Gastroesophageal sphincter (tissue), 4 donors: ENCODE measurements around the gene STIL. TPM values are rescaled to one million over a fixed set of nuclear protein-coding genes. Genes with fewer than 3 reads are reported as not detected.

Experiments used
- ATAC-seq: fragments of 150-250 bp; one replicate; pipeline ENCODE4 v1.9.1; 2016; ENCODE audit warnings: mild to moderate bottlenecking, moderate library complexity
- H3K27ac ChIP-seq, 4 donors: fragments of 200-600 bp; sonication (generic) in 3 of 4; 1 replicate in 3 of 4; 2 replicates in 1 of 4; pipeline ENCODE4 v1.5.1; 2016 to 2019
- H3K27me3 ChIP-seq: fragments of 200-600 bp; sonication (generic); one replicate; pipeline ENCODE4 v1.5.1; 2019
- H3K36me3 ChIP-seq, 2 donors: fragments of 200-600 bp; sonication (generic); one replicate each; pipeline ENCODE4 v1.5.1; 2019; ENCODE audit warnings: control low read depth in 1 of 2
- H3K4me1 ChIP-seq, 3 donors: fragments of 200-600 bp; sonication (generic); 1 replicate in 2 of 3; 2 replicates in 1 of 3; pipeline ENCODE4 v1.5.1; 2016 to 2019; ENCODE audit warnings: control low read depth in 2 of 3
- H3K4me3 ChIP-seq, 2 donors: fragments of 200-600 bp; sonication (generic); one replicate each; pipeline ENCODE4 v1.5.1; 2019; ENCODE audit warnings: mild to moderate bottlenecking in 1 of 2, moderate library complexity in 1 of 2
- H3K9me3 ChIP-seq, 3 donors: fragments of 200-600 bp; sonication (generic); one replicate each; pipeline ENCODE4 v1.5.1; 2017 to 2019; ENCODE audit warnings: control low read depth in 2 of 3
- CTCF ChIP-seq, 4 experiments: fragments of 200-600 bp in 2 of 4; fragments of 450-650 bp in 2 of 4; sonication (generic) in 1 of 4; IDR thresholded peaks; one replicate each; pipeline ENCODE4 v1.5.1; 2017 to 2019; ENCODE audit warnings: antibody characterized with exemption in 4 of 4, mild to moderate bottlenecking in 2 of 4, moderate library complexity in 2 of 4
- EP300 ChIP-seq: sonication (generic); formaldehyde crosslinking; IDR thresholded peaks from one replicate; pipeline ENCODE4 v1.6.1; 2017; ENCODE audit warnings: antibody characterized with exemption, mild to moderate bottlenecking
- POLR2A ChIP-seq, 2 donors: fragments of 450-650 bp; IDR thresholded peaks; one replicate each; pipeline ENCODE4 v1.6.1; 2017; ENCODE audit warnings: antibody characterized with exemption in 2 of 2, mild to moderate bottlenecking in 2 of 2, moderate library complexity in 1 of 2
- POLR2AphosphoS5 ChIP-seq: sonication (generic); formaldehyde crosslinking; IDR thresholded peaks from one replicate; pipeline ENCODE4 v1.6.1; 2017; ENCODE audit warnings: antibody characterized with exemption
- WGBS, 2 donors: methylation state at CpG; one replicate each; pipeline ENCODE4 v1.1.5; 2018; ENCODE audit warnings: low coverage in 1 of 2; 5-methylcytosine and 5-hydroxymethylcytosine counted together
- total RNA-seq, 4 donors: library from RNA; depleted of rRNA; stranded (reverse); fragments of >200 nt; gene quantifications; one replicate each; pipeline ENCODE4 v1.1.0, GENCODE V29; 2016

STIL gene
- total RNA-seq, 4 donors from 2014 or later = 0.40 to 2.5 (median 0.83) TPM

- ATAC-seq = peak; percentile 93
- Histone ChIP-seq H3K9me3 (no peaks in the 10 kb centered on the region), H3K4me1 (peaks cover 6 to 65% (median 14%) of the 10 kb centered on the region in 3 donors), H3K27me3 (no peaks in the 10 kb centered on the region), H3K27ac (peak overlapping the region; percentile 91 to 99 (median 96)), H3K4me3 (peak overlapping the region; percentile 66 to 91), H3K36me3 (no peaks in the 10 kb centered on the region)
- peak; percentile 26 for TF ChIP-seq POLR2AphosphoS5
- TF ChIP-seq POLR2A (IDR thresholded peaks at IDR 0.05) = peak; percentile 38 to 52
- no peak for TF ChIP-seq EP300
- TF ChIP-seq CTCF (IDR thresholded peaks at IDR 0.05) = peak in 2 of 4 experiments; percentile 41 to 55
- 0% methylated on average over 7 of the region's 90 CpGs; no CpG with 5 or more reads in 1 of the 2 donors for WGBS, 2 donors
These were observed 20.2 kb upstream of the STIL start for GRCh38 chr1:47333922-47334764.

DNA sequence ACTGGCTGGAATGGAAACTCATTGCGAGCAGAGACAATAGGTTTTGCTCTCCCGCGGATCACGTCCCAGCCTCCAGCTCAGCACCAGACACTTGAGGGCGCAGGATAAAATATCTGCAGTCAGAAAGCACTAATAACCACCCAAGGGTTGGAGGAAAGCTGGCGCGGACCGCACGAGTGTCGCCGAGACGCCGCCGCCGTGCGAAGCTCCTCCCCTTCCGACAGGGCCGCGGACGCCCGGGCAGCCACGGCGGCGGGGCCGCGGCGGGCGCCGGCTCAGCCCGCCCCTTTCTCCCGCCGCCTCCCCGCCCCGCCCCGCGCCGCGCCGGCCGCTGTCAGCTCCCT, 19.6 kb upstream of the STIL start, which contains the start of gene CMPK1:
Gene CMPK1, plus strand, starts transcription at position 213 of the 344 bp plus-strand sequence. CDS start 156 bp downstream, outside the sequence.
- TF ChIP-seq CTCF (IDR thresholded peaks at IDR 0.05) (peak in 2 of 4 experiments; percentile 0 to 38), POLR2AphosphoS5 (peak; percentile 29), POLR2A (IDR thresholded peaks at IDR 0.05) (no peak)
- peak; percentile 90 for ATAC-seq
- WGBS, 2 donors = 0 to 3% methylated on average over 1 to 5 of the region's 40 CpGs
- no peaks in the 10 kb centered on the region for H3K9me3 ChIP-seq
- peak within 1 kb of the TSS; percentile 66 to 91 for H3K4me3 ChIP-seq
- H3K27ac ChIP-seq = peak within 1 kb of the TSS; percentile 91 to 99 (median 96)
- H3K27me3 ChIP-seq = no peaks in the 10 kb centered on the region
- no peaks in the 10 kb centered on the region for H3K36me3 ChIP-seq
- peaks cover 6 to 61% (median 14%) of the 10 kb centered on the region in 3 donors for H3K4me1 ChIP-seq

DNA sequence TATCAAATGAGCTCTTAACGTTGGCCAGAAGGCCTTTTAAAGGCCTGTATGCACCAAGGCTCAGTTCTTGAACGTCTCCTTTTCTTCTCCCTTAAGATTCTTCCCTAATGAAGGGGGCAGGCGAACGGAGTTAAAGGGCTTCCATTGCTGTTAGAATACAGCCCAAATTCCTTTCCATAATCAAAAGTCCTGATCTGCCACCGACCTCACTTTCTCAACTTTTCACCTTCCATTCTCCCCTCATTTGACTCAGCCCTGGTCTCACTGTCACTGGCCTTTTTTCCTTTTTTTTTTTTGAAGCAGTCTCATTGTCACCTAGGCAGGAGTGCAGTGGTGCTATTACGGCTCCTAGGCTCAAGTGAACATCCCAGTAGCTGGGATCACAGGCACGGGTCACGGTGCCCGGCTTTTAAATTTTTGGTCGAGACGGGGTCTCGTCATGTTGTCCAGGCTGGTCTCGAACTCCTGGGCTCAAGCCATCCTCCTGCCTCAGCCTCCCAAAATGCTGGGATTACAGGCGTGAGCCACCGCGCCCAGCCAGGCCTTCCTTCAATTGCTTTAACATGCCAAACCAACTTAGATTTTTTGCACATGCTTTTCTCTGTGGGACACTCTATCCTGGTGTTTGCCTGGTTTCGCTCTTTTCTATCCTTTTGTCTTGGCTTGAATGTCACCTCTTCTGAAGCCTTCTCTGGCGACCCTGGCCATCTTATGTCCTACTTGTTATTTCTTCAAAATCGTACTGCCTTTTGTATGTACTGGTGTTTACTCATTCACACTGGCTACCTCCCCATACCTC, 19.0 kb upstream of the STIL start:
- 34 to 45% methylated on average over 14 to 18 of the region's 19 CpGs for WGBS, 2 donors
- no peaks in the 10 kb centered on the region for H3K9me3 ChIP-seq
- ATAC-seq = no peak

DNA sequence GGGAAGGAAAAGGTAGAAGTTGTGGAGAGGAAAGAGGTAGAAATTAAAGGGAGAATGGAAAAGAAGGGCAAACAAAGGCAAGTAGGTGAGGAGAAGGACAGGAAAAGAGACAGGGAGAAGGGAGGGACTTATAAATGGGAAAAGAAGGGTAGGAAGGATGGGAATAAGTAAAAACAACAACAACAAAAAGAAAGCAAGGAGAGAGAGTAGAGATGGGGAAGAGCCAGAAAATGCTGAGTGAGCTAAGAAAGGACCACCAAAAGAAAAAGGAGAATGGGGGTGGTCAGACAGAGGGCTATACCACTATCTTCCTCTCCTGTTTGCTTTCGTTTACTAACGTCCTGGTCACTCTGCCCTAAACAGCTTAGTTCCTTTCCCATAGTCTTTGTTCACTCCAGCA, 17.9 kb upstream of the STIL start:
- ATAC-seq = no peak
- peak overlapping the region in 2 of 4 donors; percentile 99 for H3K27ac ChIP-seq
- H3K27me3 ChIP-seq = no peaks in the 10 kb centered on the region
- H3K9me3 ChIP-seq = no peaks in the 10 kb centered on the region
- peaks cover 6 to 45% (median 14%) of the 10 kb centered on the region in 3 donors for H3K4me1 ChIP-seq
- H3K36me3 ChIP-seq = no peaks in the 10 kb centered on the region
- TF ChIP-seq EP300 = no peak
- no peak for TF ChIP-seq POLR2A (IDR thresholded peaks at IDR 0.05)
- no peak overlapping the region for H3K4me3 ChIP-seq
- 90 to 91% methylated on average over 2 of the region's 2 CpGs for WGBS, 2 donors

More for the DNA sequence above, 19.0 kb upstream of the STIL start:
- Histone ChIP-seq H3K36me3 (no peaks in the 10 kb centered on the region), H3K4me3 (peak overlapping the region; percentile 66 to 91), H3K4me1 (peaks cover 6 to 56% (median 14%) of the 10 kb centered on the region in 3 donors), H3K27ac (peak overlapping the region; percentile 69 to 99 (median 96)), H3K27me3 (no peaks in the 10 kb centered on the region)
- TF ChIP-seq CTCF (IDR thresholded peaks at IDR 0.05) = peak in 1 of 4 experiments; percentile 16
- no peak for TF ChIP-seq POLR2A (IDR thresholded peaks at IDR 0.05)

GRCh38 chr1:47330212-47330611, 16.3 kb upstream of the STIL start:
- Histone ChIP-seq H3K27me3 (no peaks in the 10 kb centered on the region), H3K36me3 (no peaks in the 10 kb centered on the region), H3K9me3 (no peaks in the 10 kb centered on the region), H3K27ac (no peak overlapping the region), H3K4me1 (peaks cover 6 to 28% (median 13%) of the 10 kb centered on the region in 3 donors), H3K4me3 (no peak overlapping the region)
- ATAC-seq = no peak
- 70 to 100% methylated on average over 1 of the region's 1 CpG for WGBS, 2 donors
- TF ChIP-seq POLR2AphosphoS5 = peak; percentile 54
- no peak for TF ChIP-seq EP300
- no peak for TF ChIP-seq CTCF (IDR thresholded peaks at IDR 0.05)
- no peak for TF ChIP-seq POLR2A (IDR thresholded peaks at IDR 0.05)
